GM12878 (cell line): ENCODE data around the gene PNMA8C. TPM values are rescaled to one million over a fixed set of nuclear protein-coding genes. Genes with fewer than 3 reads are reported as not detected.

Experiments
- ATAC-seq: fragments of 200-7000 bp; cut with Tn5 transposase; 3 replicates; pipeline ENCODE4 v1.9.1; 2020; ENCODE audit warnings: mild to moderate bottlenecking, moderate library complexity
- BruUV-seq: library from RNA; stranded (reverse); fragments of 400-500 nt; replicated peaks from 2 replicates; lab custom pipeline; 2021; lab: Mats Ljungman, UMichigan
- CTCF ChIA-PET: fragments of 300-600 bp; sonication (Branson Sonifier 250); formaldehyde crosslinking; extraction: SDS; loops from one replicate; lab custom pipeline; 2021; ENCODE audit warnings: inconsistent platforms; lab: Yijun Ruan, JAX
- POLR2A ChIA-PET: fragments of 350-600 bp; formaldehyde crosslinking; extraction: SDS; loops from one replicate; lab custom pipeline; 2021; ENCODE audit warnings: inconsistent platforms; lab: Charles Lee
- RAD21 ChIA-PET: fragments of 300-600 bp; sonication (Branson Sonifier 250); formaldehyde crosslinking; loops from one replicate; lab custom pipeline; 2023; ENCODE audit warnings: antibody characterized with exemption; ENCODE audit not compliant: unreplicated experiment; lab: Charles Lee
- SMC1A ChIA-PET: fragments of 300-600 bp; sonication (Branson Sonifier 250); formaldehyde crosslinking; loops from one replicate; lab custom pipeline; 2023; ENCODE audit not compliant: unreplicated experiment, uncharacterized antibody; lab: Charles Lee
- DNase-seq: peaks from one replicate; pipeline ENCODE4 v3.0.0-alpha.2; 2011; ENCODE audit warnings: low read depth, low spot score
- FAIRE-seq: peaks from 3 replicates; lab custom pipeline; 2011; peaks lifted over from hg19 to GRCh38; lab: Jason Lieb, UNC
- H2AFZ ChIP-seq: 2 replicates; pipeline ENCODE4 v1.6.0; 2011; ENCODE audit warnings: low read depth, low read length, control low read depth; ENCODE audit not compliant: control insufficient read depth
- H3K27ac ChIP-seq: 2 replicates; pipeline ENCODE4 v1.5.1; 2011; ENCODE audit warnings: control low read depth; ENCODE audit not compliant: control insufficient read depth, insufficient read depth
- H3K27me3 ChIP-seq, 2 experiments: replicated peaks in 1 of 2; 2 replicates each; pipeline versions ENCODE4 v1.6.0 to v1.6.1; 2011; ENCODE audit warnings: low read length in 1 of 2; ENCODE audit not compliant: control insufficient read depth in 2 of 2, insufficient read depth in 2 of 2
- H3K36me3 ChIP-seq, 2 experiments: 2 replicates each; pipeline ENCODE4 v1.5.1; 2011; ENCODE audit warnings: low read length in 1 of 2; ENCODE audit not compliant: control insufficient read depth in 2 of 2, insufficient read depth in 2 of 2
- H3K4me1 ChIP-seq: 2 replicates; pipeline ENCODE4 v1.6.1; 2011; ENCODE audit warnings: mild to moderate bottlenecking, low read length, moderate library complexity, mixed read lengths; ENCODE audit not compliant: control insufficient read depth, insufficient read depth
- H3K4me2 ChIP-seq: 2 replicates; pipeline ENCODE4 v1.6.0; 2011; ENCODE audit warnings: control low read depth; ENCODE audit not compliant: control insufficient read depth, insufficient read depth
- H3K4me3 ChIP-seq: fragments of 200-600 bp; sonication (generic); 2 replicates; pipeline ENCODE4 v1.5.1; 2016
- H3K79me2 ChIP-seq: 2 replicates; pipeline ENCODE4 v1.6.0; 2011; ENCODE audit warnings: low read length; ENCODE audit not compliant: control insufficient read depth, insufficient read depth
- H3K9ac ChIP-seq: 2 replicates; pipeline ENCODE4 v1.8.0; 2011; ENCODE audit warnings: low read length, control low read depth, mixed read lengths; ENCODE audit not compliant: control insufficient read depth, insufficient read depth
- H3K9me3 ChIP-seq: replicated peaks from 3 replicates; pipeline ENCODE4 v1.5.1; 2011; ENCODE audit warnings: mild to moderate bottlenecking, low read length; ENCODE audit not compliant: control insufficient read depth, insufficient read depth
- H4K20me1 ChIP-seq: 2 replicates; pipeline ENCODE4 v1.6.0; 2011; ENCODE audit not compliant: control insufficient read depth, insufficient read depth
- ATF2 ChIP-seq: IDR thresholded peaks from 2 replicates; pipeline ENCODE4 v1.6.1; 2012; ENCODE audit warnings: low read length, inconsistent platforms
- IKZF2 ChIP-seq, 2 experiments: fragments of 450-650 bp; IDR thresholded peaks; 2 replicates each; pipeline ENCODE4 v1.6.1; 2017; ENCODE audit warnings: mild to moderate bottlenecking in 2 of 2, moderate library complexity in 2 of 2
- MEF2B ChIP-seq: fragments of 450-650 bp; IDR thresholded peaks from 2 replicates; pipeline ENCODE4 v1.6.1; 2018; ENCODE audit warnings: mild to moderate bottlenecking, moderate library complexity; ENCODE audit not compliant: partially characterized antibody, poor library complexity, severe bottlenecking
- MTA2 ChIP-seq: fragments of 450-650 bp; IDR thresholded peaks from 2 replicates; pipeline ENCODE4 v1.6.1; 2016; ENCODE audit warnings: low read depth, mild to moderate bottlenecking, moderate library complexity
- MXI1 ChIP-seq: fragments of 150-350 bp; IDR thresholded peaks from 2 replicates; pipeline ENCODE4 v1.6.1; 2011; ENCODE audit warnings: low read depth, mild to moderate bottlenecking, inconsistent platforms, low read length, improper control_type of control experiment
- RBBP5 ChIP-seq: fragments of 200-600 bp; sonication (generic); conservative IDR thresholded peaks from 2 replicates; pipeline ENCODE4 v1.6.1; 2016
- SUZ12 ChIP-seq: fragments of 200-600 bp; sonication (generic); IDR thresholded peaks from one replicate; pipeline ENCODE4 v1.6.1; 2018; ENCODE audit warnings: antibody characterized with exemption, mild to moderate bottlenecking; ENCODE audit not compliant: unreplicated experiment
- USF2 ChIP-seq: IDR thresholded peaks from 2 replicates; pipeline ENCODE4 v1.6.1; 2011; ENCODE audit warnings: low read depth, low read length, improper control_type of control experiment, borderline replicate concordance
- WGBS: methylation state at CpG from one replicate; pipeline ENCODE4 v1.1.6; 2016; ENCODE audit warnings: low lambda C conversion rate; ENCODE audit not compliant: insufficient replicate concordance, insufficient coverage; ENCODE audit errors: missing lambda C conversion rate; 5-methylcytosine and 5-hydroxymethylcytosine counted together
- in situ Hi-C: fragments of 300-500 bp; cut with MboI; formaldehyde crosslinking; loops from 9 replicates; pipeline ENCODE4 v1.14.3; 2018; ENCODE audit warnings: mixed read lengths
- intact Hi-C: fragments of 100-400 bp; cut with micrococcal nuclease; formaldehyde crosslinking; loops from one replicate; pipeline ENCODE4 v1.14.2; 2022; ENCODE audit not compliant: unreplicated experiment
- polyA plus RNA-seq, 11 experiments: library from polyadenylated mRNA; depleted of rRNA in 4 of 11; unstranded in 6 of 11; stranded (reverse) in 5 of 11; fragments of >200 nt; fragmentation: Nextera tagmentation in 4 of 11; fragmentation: Illumina TruSeq in 1 of 11; extraction: Ambion mirVana in 4 of 11; extraction: Trizol in 1 of 11; gene quantifications; 1 replicate in 1 of 11; 2 replicates in 10 of 11; pipeline versions ENCODE4 v1.2.1 to v1.2.3, GENCODE V29; 2011 to 2016; ENCODE audit warnings: inconsistent platforms in 2 of 11, missing spikeins in 2 of 11, low read depth in 1 of 11
- total RNA-seq, 4 experiments: library from RNA; depleted of rRNA in 3 of 4; stranded (reverse); fragments of >200 nt in 3 of 4; fragmentation: Illumina TruSeq in 1 of 4; extraction: Trizol in 1 of 4; gene quantifications; 2 replicates each; pipeline versions ENCODE4 v1.2.1 to v1.2.3, GENCODE V29; 2013 to 2021

PNMA8C gene
- total and polyA plus RNA-seq, 10 of the 15 experiments (the other 5 are each of a cell fraction or from before 2014, with no cell fraction given) = not detected

- in situ Hi-C loops = loop anchor here (5.0 kb wide), 1 partner anchor 82 kb away; no protein-coding TSS in a partner anchor
- no peak overlapping the region for H2AFZ ChIP-seq
- no peaks in the 10 kb centered on the region for H4K20me1 ChIP-seq
- FAIRE-seq (no peak), DNase-seq (no peak), ATAC-seq (no peak)
- no peaks in the 10 kb centered on the region for H3K36me3 ChIP-seq
- H3K27ac ChIP-seq = no peak overlapping the region
- ChIA-PET POLR2A (no interaction called here), RAD21 (interaction anchor here (1.3 kb wide), 1 partner anchor 125 kb away, joined by 4 read pairs; no protein-coding TSS in a partner anchor), CTCF (interaction anchor here (1.4 to 1.7 kb wide), 4 partner anchors 9 to 111 kb away, joined by 3 to 5 read pairs (median 4); no protein-coding TSS in a partner anchor), SMC1A (no interaction called here)
- H3K4me2 ChIP-seq = no peak overlapping the region
- intact Hi-C loops = no loop called here
- BruUV-seq = no TSS peak
- TF ChIP-seq USF2 (no peak), RBBP5 (no peak), MXI1 (no peak), SUZ12 (no peak), IKZF2 (IDR thresholded peaks at IDR 0.05) (no peak), ATF2 (no peak), MEF2B (no peak), MTA2 (no peak)
- H3K27me3 ChIP-seq = peaks cover 0 to 3% of the 10 kb centered on the region in 2 experiments; a peak in 3 of 4 replicates
- no peak overlapping the region for H3K9ac ChIP-seq
- no peaks in the 10 kb centered on the region for H3K4me1 ChIP-seq
- no peaks in the 10 kb centered on the region for H3K79me2 ChIP-seq
- no peaks in the 10 kb centered on the region for H3K9me3 ChIP-seq
- H3K4me3 ChIP-seq = no peak overlapping the region
- WGBS = 37% methylated on average over 36 of the region's 41 CpGs
Measured at GRCh38 chr19:46404753-46405468, 23.8 kb downstream of the PNMA8C start.
